Activated T-helper 17 cell treated with anti-CD3 and anti-CD28 coated beads, Interleukin-2, amount 50 U/mL, for 72 hours (primary cell): ENCODE data around the gene ARPC2. TPM values are rescaled to one million over a fixed set of nuclear protein-coding genes. Genes with fewer than 3 reads are reported as not detected.
"Not testable (repeated sequence)": the region's sequence is repeated elsewhere in the genome, so short reads cannot be mapped to it uniquely, and the experiment has no call there.

ENCODE experiments used
- ATAC-seq: fragments of 150-1000 bp; cut with Tn5 transposase; replicated peaks from 2 replicates; pipeline ENCODE4 v1.10.0; 2021; ENCODE audit warnings: mild to moderate bottlenecking, moderate library complexity
- H3K27ac Mint-ChIP-seq: one replicate; pipeline ENCODE4 v1.8.0; 2022; ENCODE audit warnings: mixed read lengths
- H3K27me3 Mint-ChIP-seq: one replicate; pipeline ENCODE4 v1.8.0; 2022; ENCODE audit warnings: mixed read lengths
- H3K36me3 Mint-ChIP-seq: one replicate; pipeline ENCODE4 v1.8.0; 2022; ENCODE audit warnings: low read depth, mild to moderate bottlenecking, mixed read lengths
- H3K4me1 Mint-ChIP-seq: one replicate; pipeline ENCODE4 v1.8.0; 2022; ENCODE audit warnings: mixed read lengths
- H3K4me3 Mint-ChIP-seq: one replicate; pipeline ENCODE4 v1.8.0; 2022; ENCODE audit warnings: mild to moderate bottlenecking, mixed read lengths
- H3K9me3 Mint-ChIP-seq: one replicate; pipeline ENCODE4 v1.8.0; 2022; ENCODE audit warnings: mixed read lengths
- total RNA-seq, 2 donors: library from RNA; stranded (reverse); gene quantifications; one replicate each; pipeline ENCODE4 v1.2.3, GENCODE V29; 2022

The ARPC2 gene
- total RNA-seq, 2 donors from 2014 or later: 679 to 681 TPM

DNA sequence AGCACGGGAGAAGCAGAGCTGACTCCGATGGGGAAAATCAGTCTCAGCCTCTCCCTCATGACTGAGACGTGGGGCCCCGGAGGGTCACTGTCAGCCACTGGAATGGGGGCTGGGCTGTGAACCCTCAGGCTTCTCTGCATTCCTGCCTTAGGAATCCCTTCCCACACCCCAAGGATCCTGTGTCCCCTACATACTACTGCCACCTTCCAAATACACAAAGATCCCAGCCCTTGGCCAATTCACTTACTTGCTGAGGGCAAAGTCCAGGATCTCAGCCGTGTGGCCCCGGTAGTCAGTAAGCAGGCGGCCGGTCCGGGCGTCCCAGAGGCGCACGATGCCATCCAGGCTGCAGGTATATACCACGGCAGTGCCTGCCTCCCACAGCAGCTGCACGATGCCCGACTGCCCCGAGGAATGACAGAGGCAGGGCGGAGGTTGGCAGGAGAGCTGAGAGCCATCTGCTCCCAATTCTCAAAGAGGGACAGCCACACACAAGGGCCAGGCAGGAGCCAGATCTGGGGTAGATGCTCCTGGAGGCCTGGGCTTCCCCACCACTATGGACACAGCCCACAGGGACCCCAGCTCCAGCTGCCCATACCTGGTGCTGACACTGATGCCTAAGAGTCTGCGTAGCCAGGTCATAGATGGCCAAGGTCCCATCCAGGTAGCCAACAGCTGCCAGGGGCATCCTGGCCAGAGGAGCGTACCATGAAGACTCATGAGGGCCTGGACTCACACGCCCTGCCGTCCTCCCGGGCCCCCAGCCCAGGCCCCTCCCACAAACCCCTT, 48.0 kb downstream of the ARPC2 start:
- Mint-ChIP-seq H3K27ac (peak overlapping the region; percentile 54), H3K9me3 (no peaks in the 10 kb centered on the region), H3K27me3 (no peaks in the 10 kb centered on the region), H3K4me3 (no peak overlapping the region), H3K4me1 (peaks cover 14% of the 10 kb centered on the region), H3K36me3 (peaks cover 57% of the 10 kb centered on the region)
- no peak for ATAC-seq

DNA sequence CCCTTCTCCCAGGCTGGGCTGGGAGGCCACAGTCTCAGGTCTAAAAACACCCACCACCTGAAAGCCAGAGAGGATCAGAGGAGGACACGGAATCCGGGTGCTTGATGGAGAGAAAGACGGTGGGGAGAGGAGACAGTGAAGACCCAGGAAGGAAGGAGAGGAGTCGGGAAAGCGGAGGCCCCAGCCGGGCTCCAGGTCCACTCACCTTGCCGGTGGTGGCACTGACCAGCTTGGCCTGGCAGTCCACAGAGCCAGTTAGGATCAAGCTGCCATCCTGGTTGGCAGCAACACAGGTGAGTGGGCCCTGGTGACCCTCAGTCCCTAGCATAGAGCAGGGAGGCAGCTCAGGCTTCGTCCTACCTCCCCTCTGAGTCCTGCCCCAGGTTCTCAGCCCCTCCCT, 48.6 kb downstream of the ARPC2 start:
- H3K9me3 Mint-ChIP-seq: no peaks in the 10 kb centered on the region

DNA sequence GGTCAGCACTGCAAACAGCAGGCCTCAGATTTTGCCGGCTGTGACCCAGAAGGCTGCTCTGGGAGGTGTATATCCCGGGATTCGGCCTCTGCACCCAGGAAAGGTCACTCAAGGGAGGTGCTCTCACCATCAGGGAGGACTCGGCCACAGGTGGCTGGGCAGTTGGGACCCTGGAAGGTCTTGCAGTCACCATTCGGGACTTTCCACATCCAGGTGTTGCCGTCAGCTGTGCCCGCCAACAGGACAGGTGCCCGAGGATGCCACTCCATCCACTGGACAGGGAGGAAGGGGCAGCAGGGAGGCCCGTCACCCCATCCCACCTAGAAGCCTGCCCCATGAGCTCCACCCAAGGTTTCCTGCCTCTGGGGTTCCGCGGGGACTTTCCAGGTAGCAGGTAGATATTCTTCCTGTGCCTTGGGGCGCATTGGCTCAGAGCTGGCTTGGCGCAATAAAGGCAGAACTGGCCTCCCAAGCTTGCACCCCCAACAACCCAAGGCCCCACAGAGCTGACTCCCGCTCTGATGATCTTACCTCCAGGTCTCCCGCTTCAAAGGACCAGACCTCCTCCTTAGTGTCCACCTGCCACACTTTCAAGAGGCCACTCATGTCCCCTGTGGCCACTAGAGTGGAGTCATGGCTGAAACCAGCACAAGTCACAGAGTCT, 49.5 kb downstream of the ARPC2 start:
- Mint-ChIP-seq H3K4me1 (peaks cover 21% of the 10 kb centered on the region), H3K9me3 (no peaks in the 10 kb centered on the region), H3K36me3 (peaks cover 62% of the 10 kb centered on the region), H3K27ac (peak overlapping the region; percentile 38), H3K27me3 (no peaks in the 10 kb centered on the region), H3K4me3 (no peak overlapping the region)
- ATAC-seq: no peak

More for the DNA sequence above, 48.6 kb downstream of the ARPC2 start:
- ATAC-seq: no peak
- peaks cover 14% of the 10 kb centered on the region for H3K4me1 Mint-ChIP-seq
- peak overlapping the region; percentile 54 for H3K27ac Mint-ChIP-seq
- H3K4me3 Mint-ChIP-seq: no peak overlapping the region
- H3K36me3 Mint-ChIP-seq: peaks cover 62% of the 10 kb centered on the region
- no peaks in the 10 kb centered on the region for H3K27me3 Mint-ChIP-seq

DNA sequence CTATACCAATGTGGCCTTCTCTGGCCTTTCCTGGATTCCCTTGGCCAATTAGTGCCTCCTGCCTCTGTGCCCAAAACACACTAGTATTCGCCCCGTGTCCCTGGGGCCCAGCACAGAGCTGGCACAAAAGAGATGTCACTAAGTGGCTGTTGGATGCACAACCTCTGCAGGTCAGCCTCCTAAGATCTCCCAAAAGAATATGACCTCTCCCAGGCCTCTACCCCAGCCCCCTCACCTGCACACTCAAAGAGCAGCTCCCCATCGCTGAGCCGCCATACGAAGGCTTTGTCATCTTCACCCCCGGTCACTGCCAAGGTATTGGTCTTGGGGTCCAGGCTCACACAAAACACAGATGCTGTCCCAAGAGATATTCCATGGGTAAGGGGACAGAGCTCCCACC, 50.3 kb downstream of the ARPC2 start:
- no peaks in the 10 kb centered on the region for H3K27me3 Mint-ChIP-seq
- H3K36me3 Mint-ChIP-seq: peaks cover 66% of the 10 kb centered on the region
- peaks cover 28% of the 10 kb centered on the region for H3K4me1 Mint-ChIP-seq
- no peak for ATAC-seq
- H3K9me3 Mint-ChIP-seq: no peaks in the 10 kb centered on the region
- no peak overlapping the region for H3K4me3 Mint-ChIP-seq
- H3K27ac Mint-ChIP-seq: peak overlapping the region; percentile 31

DNA sequence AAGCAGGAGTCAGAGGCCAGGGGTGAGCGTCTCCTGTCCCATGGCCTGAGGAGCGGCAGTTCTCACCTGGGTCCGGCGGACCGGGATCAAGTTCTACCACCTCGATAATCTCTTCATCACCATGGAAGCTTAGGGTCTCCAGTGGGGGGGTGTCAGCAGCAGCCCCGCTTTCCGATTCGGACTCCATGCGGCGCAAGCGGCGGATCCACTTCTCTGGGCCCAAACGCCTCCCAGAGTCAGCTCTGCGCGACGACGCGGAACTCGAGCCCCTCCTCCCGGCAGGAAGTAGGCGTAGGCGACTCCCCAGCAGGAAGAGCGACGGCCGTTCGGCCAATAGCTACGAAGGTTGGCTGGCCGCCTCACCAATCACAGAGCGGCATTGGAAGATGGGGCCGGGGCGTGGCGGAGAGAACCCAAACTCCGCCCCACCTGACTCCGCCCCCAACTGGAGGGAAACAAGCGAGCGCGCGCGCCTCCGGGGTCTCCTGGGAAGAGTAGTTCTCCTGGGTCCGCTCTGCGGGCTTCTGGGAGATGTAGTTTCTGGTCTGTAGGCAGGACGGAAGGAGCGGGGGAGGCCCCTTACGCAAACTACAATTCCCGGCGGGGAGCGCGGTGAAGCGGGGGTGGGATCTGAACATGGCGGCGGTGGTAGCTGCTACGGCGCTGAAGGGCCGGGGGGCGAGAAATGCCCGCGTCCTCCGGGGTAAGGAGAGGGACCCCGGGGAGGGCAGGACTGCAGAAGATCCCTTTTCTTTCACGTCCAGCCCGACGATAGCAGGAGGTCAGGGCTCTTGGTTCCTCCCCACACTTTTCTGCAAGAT, 53.1 kb downstream of the ARPC2 start, which contains the start of the genes AAMP and PNKD:
Gene AAMP (minus strand): TSS at position 238 of the 821 bp plus-strand sequence. CDS start 51 bp downstream, at position 187.
Gene PNKD (plus strand): TSS at position 620 of the 821 bp plus-strand sequence. CDS start 17 bp downstream, at position 637.
- ATAC-seq: peak; percentile 93
- H3K27me3 Mint-ChIP-seq: no peaks in the 10 kb centered on the region
- peak within 1 kb of the TSS; percentile 99 for H3K4me3 Mint-ChIP-seq
- peaks cover 71% of the 10 kb centered on the region for H3K36me3 Mint-ChIP-seq
- H3K9me3 Mint-ChIP-seq: no peaks in the 10 kb centered on the region
- peaks cover 25% of the 10 kb centered on the region for H3K4me1 Mint-ChIP-seq
- H3K27ac Mint-ChIP-seq: peak within 1 kb of the TSS; percentile 97

DNA sequence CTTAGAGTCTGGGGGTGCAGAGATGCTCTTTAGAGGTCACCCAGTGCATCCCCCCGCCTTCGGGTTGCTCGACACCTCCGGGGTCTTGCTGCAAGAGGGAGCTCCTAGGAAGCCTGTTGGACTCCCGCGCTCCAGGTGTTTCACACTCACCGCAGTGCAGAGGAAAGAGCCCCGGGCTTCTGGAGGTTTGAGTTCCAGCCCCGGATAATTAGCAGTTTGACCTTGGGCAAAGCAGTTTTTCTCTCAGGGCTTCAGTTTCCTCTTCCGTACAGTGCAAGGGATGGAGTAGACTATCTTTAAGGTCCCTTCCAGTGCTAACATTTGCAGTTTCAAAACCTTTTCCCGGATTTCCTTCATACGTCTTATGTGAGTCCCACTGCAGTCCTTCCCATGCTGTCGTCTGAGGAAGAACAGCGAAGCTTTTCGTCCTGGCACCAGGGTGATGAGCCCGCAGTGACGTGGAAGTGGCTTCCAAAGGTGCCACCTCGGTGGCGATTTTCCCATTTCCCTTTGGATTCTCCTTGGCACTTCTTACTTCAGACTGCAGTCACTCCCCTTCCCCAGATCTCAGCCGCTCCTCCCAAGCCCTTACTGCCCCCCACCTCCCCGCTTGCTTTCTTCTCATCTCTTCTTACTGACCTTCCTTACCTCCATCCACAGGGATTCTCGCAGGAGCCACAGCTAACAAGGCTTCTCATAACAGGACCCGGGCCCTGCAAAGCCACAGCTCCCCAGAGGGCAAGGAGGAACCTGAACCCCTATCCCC, 53.9 kb downstream of the ARPC2 start:
- H3K4me3 Mint-ChIP-seq: peak overlapping the region; percentile 99
- peak overlapping the region; percentile 97 for H3K27ac Mint-ChIP-seq
- H3K9me3 Mint-ChIP-seq: no peaks in the 10 kb centered on the region
- no peaks in the 10 kb centered on the region for H3K27me3 Mint-ChIP-seq
- peaks cover 71% of the 10 kb centered on the region for H3K36me3 Mint-ChIP-seq
- H3K4me1 Mint-ChIP-seq: peaks cover 25% of the 10 kb centered on the region
- no peak for ATAC-seq

DNA sequence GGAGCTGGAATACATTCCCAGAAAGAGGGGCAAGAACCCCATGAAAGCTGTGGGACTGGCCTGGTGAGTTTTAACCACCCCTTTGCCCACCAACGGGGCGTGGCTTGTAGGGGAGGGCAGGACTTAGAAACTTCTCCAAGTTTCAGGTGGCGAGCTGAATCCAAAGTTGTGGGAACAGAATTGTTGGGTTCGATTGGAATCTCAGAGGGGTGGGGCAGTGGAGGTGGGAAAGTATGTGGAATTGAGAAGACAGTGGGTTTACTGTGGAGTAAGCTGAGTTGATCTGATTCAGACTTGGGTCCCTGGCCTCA, 54.5 kb downstream of the ARPC2 start:
- peak overlapping the region; percentile 97 for H3K27ac Mint-ChIP-seq
- H3K9me3 Mint-ChIP-seq: no peaks in the 10 kb centered on the region
- ATAC-seq: no peak
- H3K4me1 Mint-ChIP-seq: peaks cover 25% of the 10 kb centered on the region
- no peaks in the 10 kb centered on the region for H3K27me3 Mint-ChIP-seq
- H3K4me3 Mint-ChIP-seq: peak overlapping the region; percentile 99
- H3K36me3 Mint-ChIP-seq: peaks cover 72% of the 10 kb centered on the region

DNA sequence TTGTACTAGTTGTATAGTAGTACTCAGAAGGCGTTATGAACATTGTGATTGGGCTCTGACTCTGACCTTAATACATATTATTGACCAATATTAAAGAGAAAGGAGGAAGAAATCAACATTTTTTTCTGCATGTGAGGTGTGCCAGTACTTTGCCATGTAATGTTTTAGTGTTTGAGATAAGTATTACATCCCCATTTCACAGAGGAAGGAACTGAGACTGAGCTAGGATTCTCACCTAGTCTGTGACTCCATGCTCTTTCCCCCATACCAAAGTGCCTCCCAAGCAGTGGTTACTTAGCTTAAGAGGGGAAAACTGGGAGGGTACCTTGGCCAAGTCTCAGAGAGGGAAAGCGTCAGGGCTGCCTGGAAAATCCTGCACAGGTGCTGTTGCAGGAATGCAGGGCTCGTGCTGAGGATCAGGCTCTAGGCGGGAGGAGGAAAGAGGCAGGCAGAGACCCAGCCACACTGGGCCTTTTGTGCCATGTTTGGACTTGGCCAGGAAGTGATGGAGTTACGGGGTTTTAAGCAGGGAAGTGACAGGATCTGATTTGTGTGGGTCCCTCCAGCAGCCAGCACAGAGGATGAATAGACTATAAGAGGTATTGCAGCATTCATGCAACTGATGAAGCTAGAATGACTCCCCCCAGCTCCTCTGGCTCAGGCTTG, 55.0 kb downstream of the ARPC2 start:
- peak overlapping the region; percentile 97 for H3K27ac Mint-ChIP-seq
- peaks cover 73% of the 10 kb centered on the region for H3K36me3 Mint-ChIP-seq
- peaks cover 25% of the 10 kb centered on the region for H3K4me1 Mint-ChIP-seq
- no peaks in the 10 kb centered on the region for H3K9me3 Mint-ChIP-seq
- ATAC-seq: no peak
- peak overlapping the region; percentile 99 for H3K4me3 Mint-ChIP-seq
- no peaks in the 10 kb centered on the region for H3K27me3 Mint-ChIP-seq

DNA sequence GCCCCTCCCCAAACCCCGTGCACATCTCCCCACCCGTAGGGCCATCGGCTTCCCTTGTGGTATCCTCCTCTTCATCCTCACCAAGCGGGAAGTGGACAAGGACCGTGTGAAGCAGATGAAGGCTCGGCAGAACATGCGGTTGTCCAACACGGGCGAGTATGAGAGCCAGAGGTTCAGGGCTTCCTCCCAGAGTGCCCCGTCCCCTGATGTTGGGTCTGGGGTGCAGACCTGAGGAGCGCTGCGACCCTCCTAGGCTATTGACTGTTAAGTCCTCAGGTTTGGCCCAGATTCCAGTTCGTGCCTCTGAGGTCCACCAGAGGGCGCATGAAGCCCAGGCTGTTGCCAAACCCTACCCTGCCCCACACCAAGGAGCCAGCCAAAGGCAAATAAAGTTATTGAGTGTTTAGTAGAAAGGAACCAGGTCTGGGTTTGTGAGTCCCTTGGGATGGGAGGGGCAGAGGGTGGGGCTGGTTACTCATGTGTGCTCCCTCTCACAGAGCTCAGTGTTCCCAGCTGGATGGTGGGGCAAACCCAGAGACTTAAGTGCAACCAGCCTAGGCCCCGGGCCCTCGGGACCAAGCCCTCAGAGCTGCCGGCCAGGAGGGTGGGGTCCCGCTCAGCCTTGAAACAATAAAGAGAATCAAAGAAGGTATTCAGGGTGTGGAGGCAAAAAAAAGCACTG, 55.7 kb downstream of the ARPC2 start:
- Mint-ChIP-seq H3K36me3 (peaks cover 73% of the 10 kb centered on the region), H3K27ac (no peak overlapping the region), H3K4me1 (peaks cover 22% of the 10 kb centered on the region), H3K9me3 (no peaks in the 10 kb centered on the region), H3K4me3 (peak overlapping the region; percentile 99), H3K27me3 (no peaks in the 10 kb centered on the region)
- peak; percentile 17 for ATAC-seq

DNA sequence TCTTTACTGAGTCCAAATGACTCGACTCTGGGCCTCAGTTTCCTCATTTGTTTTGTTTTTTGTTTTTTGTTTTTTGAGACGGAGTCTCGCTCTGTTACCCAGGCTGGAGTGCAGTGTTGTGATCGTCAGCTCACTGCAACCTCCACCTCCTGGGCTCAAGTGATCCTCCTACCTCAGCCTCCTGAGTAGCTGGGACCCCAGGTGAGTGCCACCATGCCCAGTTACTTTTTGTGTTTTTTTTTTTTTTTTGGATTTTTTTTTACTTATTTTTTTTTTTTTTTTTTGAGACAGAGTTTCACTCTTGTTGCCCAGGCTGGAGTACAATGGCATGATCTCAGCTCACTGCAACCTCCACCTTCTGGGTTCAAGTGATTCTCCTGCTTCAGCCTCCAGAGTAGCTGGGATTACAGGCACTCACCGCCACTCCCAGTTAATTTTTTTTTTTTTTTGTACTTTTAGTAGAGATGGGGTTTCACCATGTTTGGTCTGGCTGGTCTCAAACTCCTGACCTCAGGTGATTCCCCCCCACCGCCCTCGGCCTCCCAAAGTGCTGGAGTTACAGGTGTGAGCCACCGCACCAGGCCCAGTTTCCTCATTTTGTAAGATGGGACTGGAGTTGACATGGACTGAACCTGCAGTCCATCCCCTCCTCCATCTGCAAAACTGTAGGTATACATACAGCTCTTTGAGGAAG, 56.4 kb downstream of the ARPC2 start:
- not testable (repeated sequence) for ATAC-seq, H3K9me3 Mint-ChIP-seq, H3K4me3 Mint-ChIP-seq, H3K27ac Mint-ChIP-seq, H3K27me3 Mint-ChIP-seq
- Mint-ChIP-seq H3K4me1 (peaks cover 22% of the 10 kb centered on the region), H3K36me3 (peaks cover 75% of the 10 kb centered on the region)

DNA sequence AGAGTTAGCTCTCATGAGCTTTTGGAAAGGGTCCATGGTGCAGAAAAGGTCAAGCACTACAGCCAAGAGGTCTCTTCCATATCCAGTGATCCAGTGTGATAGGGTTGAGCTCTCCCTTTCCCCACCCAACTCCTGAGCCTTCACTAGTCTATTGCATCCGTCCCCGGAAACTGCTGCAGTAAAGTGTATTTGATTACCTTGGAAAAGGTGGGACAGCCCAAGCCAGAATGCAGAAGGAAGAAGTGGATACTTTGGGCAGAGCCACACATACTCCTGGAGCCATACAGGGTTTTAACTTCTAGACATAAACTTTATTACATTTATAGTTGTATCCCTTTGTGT, 56.9 kb downstream of the ARPC2 start:
- no peaks in the 10 kb centered on the region for H3K27me3 Mint-ChIP-seq
- H3K4me1 Mint-ChIP-seq: peaks cover 22% of the 10 kb centered on the region
- no peaks in the 10 kb centered on the region for H3K9me3 Mint-ChIP-seq
- ATAC-seq: no peak
- no peak overlapping the region for H3K4me3 Mint-ChIP-seq
- peaks cover 77% of the 10 kb centered on the region for H3K36me3 Mint-ChIP-seq
- H3K27ac Mint-ChIP-seq: no peak overlapping the region

DNA sequence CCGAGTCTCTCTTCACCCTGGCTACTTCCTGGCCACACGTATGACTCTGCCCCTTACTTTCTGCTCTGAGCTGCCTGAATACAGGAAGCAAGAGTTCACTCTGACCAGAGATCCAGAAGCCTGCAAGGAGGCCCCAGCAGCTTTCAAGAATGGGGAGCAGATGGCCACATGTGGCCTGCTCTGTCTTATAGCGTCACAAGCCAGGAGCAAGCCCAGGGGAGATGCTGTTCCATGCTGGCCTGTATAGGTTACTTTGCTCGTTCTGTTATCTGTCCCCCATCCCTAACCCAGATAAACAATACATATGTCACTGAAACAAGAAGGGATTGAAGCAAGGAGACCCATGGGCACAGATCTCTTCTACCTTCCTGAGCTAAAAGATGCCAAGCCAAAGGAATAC, 57.6 kb downstream of the ARPC2 start:
- peaks cover 18% of the 10 kb centered on the region for H3K4me1 Mint-ChIP-seq
- no peaks in the 10 kb centered on the region for H3K27me3 Mint-ChIP-seq
- H3K9me3 Mint-ChIP-seq: no peaks in the 10 kb centered on the region
- H3K4me3 Mint-ChIP-seq: no peak overlapping the region
- ATAC-seq: no peak
- peaks cover 74% of the 10 kb centered on the region for H3K36me3 Mint-ChIP-seq
- peak overlapping the region; percentile 36 for H3K27ac Mint-ChIP-seq
